K562 (cell line): Measurements from ENCODE around the gene NFATC4. TPM values are rescaled to one million over a fixed set of nuclear protein-coding genes. Genes with fewer than 3 reads are reported as not detected.
"Not testable (repeated sequence)": the region's sequence is repeated elsewhere in the genome, so short reads cannot be mapped to it uniquely, and the experiment has no call there.

Experiments
- REST ChIP-seq, 2 experiments: fragments of 450-650 bp; formaldehyde crosslinking in 1 of 2; IDR thresholded peaks; 2 replicates each; pipeline versions ENCODE4 v1.4.0 to v1.6.1; 2014 to 2020; ENCODE audit warnings: mild to moderate bottlenecking in 2 of 2, borderline replicate concordance in 1 of 2, low read depth in 1 of 2
- polyA plus RNA-seq, 8 experiments: library from polyadenylated mRNA; depleted of rRNA in 4 of 8; stranded (reverse) in 5 of 8; unstranded in 3 of 8; fragments of >200 nt; fragmentation: Nextera tagmentation in 2 of 8; fragmentation: Illumina TruSeq in 1 of 8; extraction: Ambion mirVana in 2 of 8; extraction: Trizol in 1 of 8; gene quantifications; 2 replicates each; pipeline versions ENCODE4 v1.2.1 to v1.2.3, GENCODE V29; 2011 to 2014; ENCODE audit warnings: inconsistent platforms in 1 of 8, missing spikeins in 1 of 8
- total RNA-seq, 7 experiments: library from RNA; depleted of rRNA in 6 of 7; stranded (reverse); fragments of >200 nt in 6 of 7; fragmentation: Illumina TruSeq in 2 of 7; extraction: Trizol in 2 of 7; gene quantifications; 2 replicates each; pipeline versions ENCODE4 v1.2.1 to v1.2.3, GENCODE V29; 2011 to 2021; ENCODE audit warnings: low replicate concordance in 1 of 7

Gene NFATC4
- total and polyA plus RNA-seq, 9 of the 15 experiments (the other 6 are each of a cell fraction or from before 2014, with no cell fraction given): 0.25 to 3.8 (median 0.78) TPM; not detected in 1

DNA sequence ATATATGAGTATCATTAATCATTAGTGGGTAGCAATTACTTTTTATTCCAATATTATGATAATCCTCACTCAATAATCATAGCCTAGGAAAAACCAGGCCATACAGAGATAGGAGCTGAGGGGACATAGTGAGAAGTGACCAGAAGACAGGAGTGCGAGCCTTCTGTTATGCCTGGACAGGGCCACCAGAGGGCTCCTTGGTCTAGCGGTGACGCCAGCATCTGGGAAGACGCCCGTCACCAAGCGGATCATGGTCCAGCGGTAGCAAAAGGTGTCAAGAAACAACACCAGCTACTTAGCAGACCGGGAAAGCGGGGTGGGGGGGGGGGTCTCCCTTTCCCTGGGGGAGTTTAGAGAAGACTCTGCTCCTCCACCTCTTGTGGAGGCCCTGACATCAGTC lies 40.1 kb upstream of the NFATC4 start (continued):
- peak; percentile 45; the same call in 1 of the 2 replicates for TF ChIP-seq REST (IDR thresholded peaks at IDR 0.05; ENCODE audit: borderline replicate concordance)
- TF ChIP-seq REST (CRISPR knock-in tag; IDR thresholded peaks at IDR 0.05; ENCODE audit: low read depth): not testable (repeated sequence)
